GM23338 (cell line): ENCODE measurements around the gene MAP2K5.

Experiments
- EZH2 ChIP-seq: fragments of 200-600 bp; sonication (generic); IDR thresholded peaks from one replicate; pipeline ENCODE4 v1.8.0; 2017; ENCODE audit warnings: antibody characterized with exemption, mild to moderate bottlenecking, low read depth; ENCODE audit not compliant: unreplicated experiment
- POLR2AphosphoS5 ChIP-seq: IDR thresholded peaks from 2 replicates; pipeline ENCODE4 v1.6.1; 2016; ENCODE audit warnings: antibody characterized with exemption, low read depth
- TF ChIP-seq, protein P1 (sequence below), 2 experiments: fragments of 200-600 bp in 1 of 2; sonication (generic) in 1 of 2; conservative IDR thresholded peaks; 2 replicates each; pipeline versions ENCODE4 v1.5.1 to v1.6.1; 2016 to 2017; ENCODE audit warnings: antibody characterized with exemption in 2 of 2, low read depth in 2 of 2, mild to moderate bottlenecking in 2 of 2, moderate library complexity in 1 of 2

- TF ChIP-seq, protein P1, sequence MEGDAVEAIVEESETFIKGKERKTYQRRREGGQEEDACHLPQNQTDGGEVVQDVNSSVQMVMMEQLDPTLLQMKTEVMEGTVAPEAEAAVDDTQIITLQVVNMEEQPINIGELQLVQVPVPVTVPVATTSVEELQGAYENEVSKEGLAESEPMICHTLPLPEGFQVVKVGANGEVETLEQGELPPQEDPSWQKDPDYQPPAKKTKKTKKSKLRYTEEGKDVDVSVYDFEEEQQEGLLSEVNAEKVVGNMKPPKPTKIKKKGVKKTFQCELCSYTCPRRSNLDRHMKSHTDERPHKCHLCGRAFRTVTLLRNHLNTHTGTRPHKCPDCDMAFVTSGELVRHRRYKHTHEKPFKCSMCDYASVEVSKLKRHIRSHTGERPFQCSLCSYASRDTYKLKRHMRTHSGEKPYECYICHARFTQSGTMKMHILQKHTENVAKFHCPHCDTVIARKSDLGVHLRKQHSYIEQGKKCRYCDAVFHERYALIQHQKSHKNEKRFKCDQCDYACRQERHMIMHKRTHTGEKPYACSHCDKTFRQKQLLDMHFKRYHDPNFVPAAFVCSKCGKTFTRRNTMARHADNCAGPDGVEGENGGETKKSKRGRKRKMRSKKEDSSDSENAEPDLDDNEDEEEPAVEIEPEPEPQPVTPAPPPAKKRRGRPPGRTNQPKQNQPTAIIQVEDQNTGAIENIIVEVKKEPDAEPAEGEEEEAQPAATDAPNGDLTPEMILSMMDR (conservative IDR thresholded peaks at IDR 0.05; ENCODE audit: low read depth in 2 of 2), result no peak
- no peak for TF ChIP-seq EZH2
- TF ChIP-seq POLR2AphosphoS5, result no peak
These were observed 157.5 kb downstream of the MAP2K5 start for GRCh38 chr15:67700023-67700422.
